K562 (cell line): Measurements from ENCODE around the gene SNRNP200. TPM values are rescaled to one million over a fixed set of nuclear protein-coding genes. Genes with fewer than 3 reads are reported as not detected.

ENCODE experiments used
- CLOCK ChIP-seq: fragments of 250-450 bp; sonication (Bioruptor Pico); IDR thresholded peaks from 2 replicates; pipeline ENCODE4 v1.4.0; 2020; ENCODE audit warnings: mild to moderate bottlenecking, moderate library complexity, borderline replicate concordance
- CTBP1 ChIP-seq: fragments of 450-650 bp; IDR thresholded peaks from 2 replicates; pipeline ENCODE4 v1.6.1; 2016; ENCODE audit warnings: borderline replicate concordance
- KAT7 ChIP-seq: sonication (generic); formaldehyde crosslinking; IDR thresholded peaks from 2 replicates; pipeline ENCODE4 v1.8.0; 2022; ENCODE audit warnings: missing genetic modification reagents, mild to moderate bottlenecking, borderline replicate concordance
- MAFK ChIP-seq: IDR thresholded peaks from 2 replicates; pipeline ENCODE4 v1.6.1; 2011; ENCODE audit warnings: low read length, improper control_type of control experiment
- SMAD2 ChIP-seq: fragments of 150-350 bp; IDR thresholded peaks from 2 replicates; pipeline ENCODE4 v1.6.1; 2014; ENCODE audit warnings: low read depth, mild to moderate bottlenecking, low read length
- ZNF263 ChIP-seq: sonication (generic); formaldehyde crosslinking; IDR thresholded peaks from 2 replicates; pipeline ENCODE4 v1.8.0; 2022; ENCODE audit warnings: mild to moderate bottlenecking, missing genetic modification reagents, borderline replicate concordance
- ZNF444 ChIP-seq: fragments of 250-450 bp; sonication (Bioruptor Pico); IDR thresholded peaks from 2 replicates; pipeline ENCODE4 v1.4.0; 2020; ENCODE audit warnings: mild to moderate bottlenecking, moderate library complexity
- ZNF830 ChIP-seq: fragments of 250-450 bp; sonication (Bioruptor Pico); IDR thresholded peaks from 2 replicates; pipeline ENCODE4 v1.5.0; 2021; ENCODE audit warnings: mild to moderate bottlenecking
- polyA plus RNA-seq, 8 experiments: library from polyadenylated mRNA; depleted of rRNA in 4 of 8; stranded (reverse) in 5 of 8; unstranded in 3 of 8; fragments of >200 nt; fragmentation: Nextera tagmentation in 2 of 8; fragmentation: Illumina TruSeq in 1 of 8; extraction: Ambion mirVana in 2 of 8; extraction: Trizol in 1 of 8; gene quantifications; 2 replicates each; pipeline versions ENCODE4 v1.2.1 to v1.2.3, GENCODE V29; 2011 to 2014; ENCODE audit warnings: inconsistent platforms in 1 of 8, missing spikeins in 1 of 8
- total RNA-seq, 7 experiments: library from RNA; depleted of rRNA in 6 of 7; stranded (reverse); fragments of >200 nt in 6 of 7; fragmentation: Illumina TruSeq in 2 of 7; extraction: Trizol in 2 of 7; gene quantifications; 2 replicates each; pipeline versions ENCODE4 v1.2.1 to v1.2.3, GENCODE V29; 2011 to 2021; ENCODE audit warnings: low replicate concordance in 1 of 7

Gene SNRNP200
- total and polyA plus RNA-seq, 9 of the 15 experiments (the other 6 are each of a cell fraction or from before 2014, with no cell fraction given) = 76.1 to 231 (median 155) TPM

- no peak for TF ChIP-seq KAT7
- no peak for TF ChIP-seq CLOCK (CRISPR knock-in tag)
- no peak for TF ChIP-seq SMAD2
- TF ChIP-seq ZNF830 (CRISPR knock-in tag) = no peak
- TF ChIP-seq ZNF444 = no peak
- TF ChIP-seq MAFK = no peak
- no peak for TF ChIP-seq ZNF263 (CRISPR knock-in tag)
- TF ChIP-seq CTBP1 = no peak
Measured at GRCh38 chr2:96276787-96277499, 28.4 kb downstream of the SNRNP200 start (continued).
